ENCODE data around the gene PTPRA. TPM values are rescaled to one million over a fixed set of nuclear protein-coding genes. Genes with fewer than 3 reads are reported as not detected.
A peak's percentile ranks its signal among the peaks of the same experiment; 100 is the strongest.

The PTPRA gene
- total RNA-seq, 1 donor from 2014 or later, result 88.7 TPM

DNA sequence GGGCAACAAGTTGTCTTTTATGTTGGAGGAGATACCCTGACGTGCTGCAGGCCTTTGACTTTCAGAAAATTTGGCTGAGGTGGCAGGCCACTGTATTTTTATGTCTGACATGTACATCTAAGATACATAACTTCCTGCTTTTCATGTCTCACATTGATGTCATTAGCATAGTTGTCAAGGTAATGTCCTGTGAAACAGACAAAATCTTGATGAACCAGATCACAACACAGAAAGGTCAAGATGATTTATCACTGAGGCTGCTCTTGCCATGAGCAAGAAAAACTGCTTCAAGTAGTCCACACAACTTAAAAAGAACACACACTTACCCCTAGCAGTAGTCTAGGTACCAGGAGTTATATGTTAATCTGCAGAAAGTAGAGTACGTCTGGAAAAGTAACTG, 120.0 kb downstream of the PTPRA start:
- Mint-ChIP-seq H3K4me3 (no peak overlapping the region), H3K4me1 (no peaks in the 10 kb centered on the region), H3K27ac (ENCODE audit: unreplicated experiment) (no peak overlapping the region), H3K36me3 (ENCODE audit: low read depth) (peaks cover 13% of the 10 kb centered on the region), H3K9me3 (no peaks in the 10 kb centered on the region), H3K27me3 (ENCODE audit: low read depth) (no peaks in the 10 kb centered on the region)
- TF ChIP-seq, protein P1, sequence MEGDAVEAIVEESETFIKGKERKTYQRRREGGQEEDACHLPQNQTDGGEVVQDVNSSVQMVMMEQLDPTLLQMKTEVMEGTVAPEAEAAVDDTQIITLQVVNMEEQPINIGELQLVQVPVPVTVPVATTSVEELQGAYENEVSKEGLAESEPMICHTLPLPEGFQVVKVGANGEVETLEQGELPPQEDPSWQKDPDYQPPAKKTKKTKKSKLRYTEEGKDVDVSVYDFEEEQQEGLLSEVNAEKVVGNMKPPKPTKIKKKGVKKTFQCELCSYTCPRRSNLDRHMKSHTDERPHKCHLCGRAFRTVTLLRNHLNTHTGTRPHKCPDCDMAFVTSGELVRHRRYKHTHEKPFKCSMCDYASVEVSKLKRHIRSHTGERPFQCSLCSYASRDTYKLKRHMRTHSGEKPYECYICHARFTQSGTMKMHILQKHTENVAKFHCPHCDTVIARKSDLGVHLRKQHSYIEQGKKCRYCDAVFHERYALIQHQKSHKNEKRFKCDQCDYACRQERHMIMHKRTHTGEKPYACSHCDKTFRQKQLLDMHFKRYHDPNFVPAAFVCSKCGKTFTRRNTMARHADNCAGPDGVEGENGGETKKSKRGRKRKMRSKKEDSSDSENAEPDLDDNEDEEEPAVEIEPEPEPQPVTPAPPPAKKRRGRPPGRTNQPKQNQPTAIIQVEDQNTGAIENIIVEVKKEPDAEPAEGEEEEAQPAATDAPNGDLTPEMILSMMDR (conservative IDR thresholded peaks at IDR 0.05), result no peak
- no peak for DNase-seq (ENCODE audit: low read depth, low spot score)

DNA sequence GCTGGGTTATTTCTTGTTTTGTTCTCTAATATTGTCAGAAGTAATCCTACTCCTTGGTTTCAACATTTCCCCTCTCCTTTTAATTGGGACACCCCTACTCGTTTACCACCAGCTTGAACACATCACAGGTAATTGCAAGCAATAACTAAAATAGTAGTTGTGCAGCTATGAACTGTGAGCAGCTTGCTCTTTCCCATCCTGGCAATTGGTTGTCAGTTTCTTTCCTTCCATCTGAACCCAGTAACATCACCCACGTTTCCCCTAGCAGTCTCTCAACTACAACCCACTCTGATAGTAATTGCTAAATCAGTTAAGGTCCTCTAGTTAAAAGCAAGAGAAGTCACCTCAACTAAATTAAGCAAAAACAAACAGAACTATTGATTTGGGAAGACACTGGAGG, 122.5 kb downstream of the PTPRA start:
- no peak overlapping the region for H3K27ac Mint-ChIP-seq (ENCODE audit: unreplicated experiment)
- TF ChIP-seq, protein P1 (conservative IDR thresholded peaks at IDR 0.05), result no peak
- peaks cover 7% of the 10 kb centered on the region for H3K36me3 Mint-ChIP-seq (ENCODE audit: low read depth)
- no peak overlapping the region for H3K4me3 Mint-ChIP-seq
- no peaks in the 10 kb centered on the region for H3K9me3 Mint-ChIP-seq
- no peaks in the 10 kb centered on the region for H3K4me1 Mint-ChIP-seq
- no peak for DNase-seq (ENCODE audit: low read depth, low spot score)
- H3K27me3 Mint-ChIP-seq (ENCODE audit: low read depth), result no peaks in the 10 kb centered on the region

DNA sequence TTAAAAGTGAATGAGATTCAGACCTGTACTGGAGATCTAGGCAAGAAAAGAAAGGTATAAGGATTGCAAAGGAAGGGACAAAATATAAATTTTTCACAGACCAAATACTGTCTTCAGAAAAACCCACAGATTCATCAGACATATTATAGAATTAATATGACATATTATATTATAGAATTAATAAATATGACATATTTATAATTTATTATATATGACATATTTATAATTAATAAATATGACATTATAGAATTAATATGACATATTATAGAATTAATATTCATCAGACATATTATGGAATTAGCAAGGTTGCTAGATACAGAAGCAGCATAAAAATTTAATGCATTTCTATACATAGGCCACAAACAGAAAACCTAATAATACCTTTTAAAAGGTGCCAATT, 125.4 kb downstream of the PTPRA start:
- no peak for DNase-seq (ENCODE audit: low read depth, low spot score)

DNA sequence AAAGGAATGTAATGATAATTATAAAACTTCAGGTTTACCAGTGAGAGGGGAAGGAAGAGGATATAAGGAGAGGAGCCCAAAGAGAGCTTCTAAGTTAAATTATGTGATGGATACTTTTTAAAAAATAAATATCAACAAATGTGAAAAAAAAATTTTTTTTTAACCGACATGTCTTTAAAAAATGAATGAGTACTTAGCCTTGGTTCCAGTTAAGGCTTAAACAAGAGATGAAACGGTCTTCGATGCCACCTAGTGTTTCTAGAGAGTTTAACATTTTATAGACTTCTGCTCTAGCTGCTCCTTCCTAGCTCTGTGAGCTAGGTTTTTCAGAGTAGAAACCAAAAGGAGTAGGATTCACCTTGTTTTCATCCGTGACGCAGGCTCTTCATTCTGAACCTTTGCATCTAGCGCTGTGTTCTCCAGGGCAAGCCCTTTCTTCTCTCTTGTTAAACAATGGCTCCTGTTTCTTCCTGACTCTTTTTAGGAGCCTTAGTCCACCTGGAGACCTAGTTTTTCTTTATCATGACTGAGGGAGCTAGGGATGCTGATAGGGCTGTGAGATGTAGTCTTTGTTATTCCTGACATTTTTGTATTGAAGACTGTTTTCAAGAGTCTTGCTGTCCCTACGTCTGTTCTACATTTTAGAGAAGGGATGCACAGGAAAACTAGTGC, 127.7 kb downstream of the PTPRA start:
- Mint-ChIP-seq H3K4me1 (no peaks in the 10 kb centered on the region), H3K4me3 (no peak overlapping the region), H3K27me3 (ENCODE audit: low read depth) (no peaks in the 10 kb centered on the region), H3K36me3 (ENCODE audit: low read depth) (peaks cover 4% of the 10 kb centered on the region), H3K9me3 (no peaks in the 10 kb centered on the region), H3K27ac (ENCODE audit: unreplicated experiment) (no peak overlapping the region)
- no peak for DNase-seq (ENCODE audit: low read depth, low spot score)
- TF ChIP-seq, protein P1 (conservative IDR thresholded peaks at IDR 0.05), result peak; percentile 78

More for the DNA sequence above, 125.4 kb downstream of the PTPRA start:
- no peak overlapping the region for H3K4me3 Mint-ChIP-seq
- H3K36me3 Mint-ChIP-seq (ENCODE audit: low read depth), result peaks cover 4% of the 10 kb centered on the region
- TF ChIP-seq, protein P1 (conservative IDR thresholded peaks at IDR 0.05), result no peak
- H3K27ac Mint-ChIP-seq (ENCODE audit: unreplicated experiment), result no peak overlapping the region
- no peaks in the 10 kb centered on the region for H3K27me3 Mint-ChIP-seq (ENCODE audit: low read depth)
- H3K4me1 Mint-ChIP-seq, result no peaks in the 10 kb centered on the region
- H3K9me3 Mint-ChIP-seq, result no peaks in the 10 kb centered on the region

DNA sequence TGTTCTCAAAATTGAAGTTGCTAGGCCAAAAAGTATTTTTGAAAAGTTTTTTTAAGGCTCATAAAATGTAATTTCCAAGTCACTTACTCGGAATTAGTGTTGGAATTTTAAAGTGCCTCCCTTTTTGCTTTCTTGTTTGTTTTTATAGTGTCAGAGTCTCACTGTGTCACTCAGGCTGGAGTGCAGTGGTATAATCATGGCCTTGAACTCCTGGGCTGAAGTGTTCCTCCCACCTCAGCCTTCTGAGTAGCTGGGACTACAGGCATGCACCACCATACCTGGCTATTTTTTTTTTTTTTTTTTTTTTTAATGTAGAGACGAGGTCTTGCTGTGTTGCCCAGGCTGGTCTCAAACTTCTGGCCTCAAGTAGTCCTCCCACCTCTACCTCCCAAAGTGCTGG, 130.1 kb downstream of the PTPRA start:
- H3K27ac Mint-ChIP-seq (ENCODE audit: unreplicated experiment), result no peak overlapping the region
- TF ChIP-seq, protein P1 (conservative IDR thresholded peaks at IDR 0.05), result no peak
- H3K4me3 Mint-ChIP-seq, result no peak overlapping the region
- H3K4me1 Mint-ChIP-seq, result no peaks in the 10 kb centered on the region
- DNase-seq (ENCODE audit: low read depth, low spot score), result no peak
- no peaks in the 10 kb centered on the region for H3K27me3 Mint-ChIP-seq (ENCODE audit: low read depth)
- H3K9me3 Mint-ChIP-seq, result no peaks in the 10 kb centered on the region
- H3K36me3 Mint-ChIP-seq (ENCODE audit: low read depth), result peaks cover 8% of the 10 kb centered on the region
